PC-3 (cell line): ENCODE measurements around the gene SDR42E1.

Experiments used
- EZH2 ChIP-seq: fragments of 300-600 bp; sonication (generic); IDR thresholded peaks from one replicate; pipeline ENCODE4 v1.6.1; 2017; ENCODE audit warnings: antibody characterized with exemption, mild to moderate bottlenecking, low read length; ENCODE audit not compliant: unreplicated experiment
- TF ChIP-seq, protein P1 (sequence below): fragments of 300-600 bp; sonication (generic); conservative IDR thresholded peaks from 2 replicates; pipeline ENCODE4 v1.5.1; 2017; ENCODE audit warnings: antibody characterized with exemption, low read depth, mild to moderate bottlenecking, low read length

DNA sequence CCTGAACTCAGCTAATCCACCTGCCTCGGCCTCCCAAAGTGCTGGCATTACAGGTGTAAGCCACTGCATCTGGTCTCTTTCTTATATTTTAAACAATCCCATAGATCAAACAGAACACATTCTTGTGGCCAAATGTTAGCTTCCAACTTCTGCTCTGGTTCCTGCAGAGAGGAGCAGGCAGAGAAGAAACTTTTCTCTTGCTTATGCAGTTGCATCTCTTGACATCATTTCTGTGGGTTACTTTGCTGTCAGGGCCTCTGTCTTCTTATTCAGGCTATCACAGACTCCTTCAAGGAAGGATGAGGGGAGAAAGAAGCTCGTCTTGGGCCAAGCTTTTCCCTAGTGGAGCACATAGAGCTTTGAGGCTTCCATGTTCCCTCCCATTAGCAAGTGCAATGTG, 31.6 kb upstream of the SDR42E1 start:
- TF ChIP-seq, protein P1, sequence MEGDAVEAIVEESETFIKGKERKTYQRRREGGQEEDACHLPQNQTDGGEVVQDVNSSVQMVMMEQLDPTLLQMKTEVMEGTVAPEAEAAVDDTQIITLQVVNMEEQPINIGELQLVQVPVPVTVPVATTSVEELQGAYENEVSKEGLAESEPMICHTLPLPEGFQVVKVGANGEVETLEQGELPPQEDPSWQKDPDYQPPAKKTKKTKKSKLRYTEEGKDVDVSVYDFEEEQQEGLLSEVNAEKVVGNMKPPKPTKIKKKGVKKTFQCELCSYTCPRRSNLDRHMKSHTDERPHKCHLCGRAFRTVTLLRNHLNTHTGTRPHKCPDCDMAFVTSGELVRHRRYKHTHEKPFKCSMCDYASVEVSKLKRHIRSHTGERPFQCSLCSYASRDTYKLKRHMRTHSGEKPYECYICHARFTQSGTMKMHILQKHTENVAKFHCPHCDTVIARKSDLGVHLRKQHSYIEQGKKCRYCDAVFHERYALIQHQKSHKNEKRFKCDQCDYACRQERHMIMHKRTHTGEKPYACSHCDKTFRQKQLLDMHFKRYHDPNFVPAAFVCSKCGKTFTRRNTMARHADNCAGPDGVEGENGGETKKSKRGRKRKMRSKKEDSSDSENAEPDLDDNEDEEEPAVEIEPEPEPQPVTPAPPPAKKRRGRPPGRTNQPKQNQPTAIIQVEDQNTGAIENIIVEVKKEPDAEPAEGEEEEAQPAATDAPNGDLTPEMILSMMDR, result no peak
- TF ChIP-seq EZH2, result no peak
